Stomach (tissue), 9 donors: ENCODE data around the gene CCDC138. TPM values are rescaled to one million over a fixed set of nuclear protein-coding genes. Genes with fewer than 3 reads are reported as not detected.

Experiments used
- DNase-seq, 2 donors: peaks; one replicate each; pipeline versions ENCODE4 v3.0.0 to v3.0.0-alpha.2; 2013 to 2019
- H3K27ac ChIP-seq, 5 donors: fragments of 200-600 bp in 4 of 5; sonication (generic) in 4 of 5; one replicate each; pipeline ENCODE4 v1.5.1; 2013 to 2019; ENCODE audit warnings: mild to moderate bottlenecking in 1 of 5, moderate library complexity in 1 of 5
- H3K27me3 ChIP-seq, 3 donors: fragments of 200-600 bp; sonication (generic); one replicate each; pipeline ENCODE4 v1.5.1; 2017 to 2019; ENCODE audit warnings: mixed run types in 1 of 3
- H3K36me3 ChIP-seq, 4 donors: fragments of 200-600 bp; sonication (generic); 1 replicate in 3 of 4; 2 replicates in 1 of 4; pipeline ENCODE4 v1.5.1; 2016 to 2019
- H3K4me1 ChIP-seq, 4 donors: fragments of 200-600 bp; sonication (generic); one replicate each; pipeline ENCODE4 v1.5.1; 2016 to 2019
- H3K4me3 ChIP-seq, 4 donors: fragments of 200-600 bp; sonication (generic) in 3 of 4; one replicate each; pipeline ENCODE4 v1.5.1; 2016 to 2019; ENCODE audit warnings: mild to moderate bottlenecking in 1 of 4
- H3K9me3 ChIP-seq, 4 donors: fragments of 200-600 bp; sonication (generic); one replicate each; pipeline ENCODE4 v1.5.1; 2016 to 2019
- EP300 ChIP-seq: sonication (generic); formaldehyde crosslinking; IDR thresholded peaks from one replicate; pipeline ENCODE4 v1.6.1; 2017; ENCODE audit warnings: antibody characterized with exemption
- POLR2A ChIP-seq, 4 donors: fragments of 450-650 bp; IDR thresholded peaks; one replicate each; pipeline ENCODE4 v1.6.1; 2016; ENCODE audit warnings: antibody characterized with exemption in 4 of 4, control low read depth in 2 of 4, mild to moderate bottlenecking in 1 of 4, moderate library complexity in 1 of 4
- POLR2AphosphoS5 ChIP-seq, 3 donors: sonication (generic); formaldehyde crosslinking; IDR thresholded peaks; one replicate each; pipeline ENCODE4 v1.6.1; 2016; ENCODE audit warnings: antibody characterized with exemption in 3 of 3
- WGBS, 5 donors: extraction: QIAGEN DNeasy Blood & Tissue Kit in 3 of 5; methylation state at CpG; one replicate each; pipeline versions ENCODE4 v1.1.5 to v1.1.7; 2013 to 2018; 5-methylcytosine and 5-hydroxymethylcytosine counted together
- intact Hi-C: fragments of 100-400 bp; cut with DNase I; formaldehyde crosslinking; loops from one replicate; pipeline ENCODE4 v1.15.1; 2023; ENCODE audit warnings: low total_unique reads
- polyA plus RNA-seq, 3 donors: library from polyadenylated mRNA; stranded (reverse); fragments of 200-250 nt; gene quantifications; one replicate each; pipeline ENCODE4 v1.2.3, GENCODE V29; 2013
- total RNA-seq, 5 donors: library from RNA; depleted of rRNA; stranded (reverse); fragments of >200 nt; gene quantifications; one replicate each; pipeline versions ENCODE4 v1.1.0 to v1.2.3, GENCODE V29; 2014 to 2016
- TF ChIP-seq, protein P1 (sequence below), 7 experiments: fragments of 450-650 bp in 4 of 7; fragments of 200-600 bp in 3 of 7; sonication (generic) in 3 of 7; IDR thresholded peaks; one replicate each; pipeline ENCODE4 v1.5.1; 2016 to 2019; ENCODE audit warnings: antibody characterized with exemption in 7 of 7, control low read depth in 2 of 7, mild to moderate bottlenecking in 1 of 7
- donor health status: healthy with polysubstance abuse.
- donor health status: Bipolar disorder and iron deficiency.
- donor health status: healthy.

The CCDC138 gene
- total and polyA plus RNA-seq, 8 donors, result 0.29 to 25.4 (median 1.9) TPM

DNA sequence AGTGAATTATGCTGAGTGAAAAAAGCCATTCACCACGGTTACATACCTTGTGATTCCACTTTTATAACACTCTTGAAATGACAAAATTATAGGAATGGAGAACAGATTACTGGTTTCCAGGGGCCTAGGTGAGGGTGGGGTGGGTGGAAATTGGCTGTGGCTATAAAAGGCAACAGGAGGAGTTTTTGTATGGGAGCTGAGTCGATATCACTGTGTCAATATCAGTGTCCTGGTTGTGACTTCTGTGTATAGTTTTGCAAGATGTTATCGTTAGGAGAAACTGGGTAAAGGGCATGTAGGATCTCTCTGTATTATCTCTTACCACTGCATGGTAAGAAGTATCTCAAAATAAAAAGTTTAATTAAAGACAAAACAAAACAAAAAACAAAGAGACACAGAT lies 118.1 kb downstream of the CCDC138 start:
- Histone ChIP-seq H3K4me3 (no peak overlapping the region), H3K9me3 (no peaks in the 10 kb centered on the region), H3K4me1 (peaks cover 0 to 8% (median 0%) of the 10 kb centered on the region in 4 donors), H3K27ac (no peak overlapping the region), H3K36me3 (no peaks in the 10 kb centered on the region), H3K27me3 (no peaks in the 10 kb centered on the region)
- WGBS, 5 donors, result 39 to 57% (median 48%) methylated on average over 3 of the region's 3 CpGs
- no peak for DNase-seq
- intact Hi-C loops, result no loop called here
- no peak for TF ChIP-seq EP300
- no peak for TF ChIP-seq POLR2AphosphoS5 (IDR thresholded peaks at IDR 0.05)
- TF ChIP-seq, protein P1, sequence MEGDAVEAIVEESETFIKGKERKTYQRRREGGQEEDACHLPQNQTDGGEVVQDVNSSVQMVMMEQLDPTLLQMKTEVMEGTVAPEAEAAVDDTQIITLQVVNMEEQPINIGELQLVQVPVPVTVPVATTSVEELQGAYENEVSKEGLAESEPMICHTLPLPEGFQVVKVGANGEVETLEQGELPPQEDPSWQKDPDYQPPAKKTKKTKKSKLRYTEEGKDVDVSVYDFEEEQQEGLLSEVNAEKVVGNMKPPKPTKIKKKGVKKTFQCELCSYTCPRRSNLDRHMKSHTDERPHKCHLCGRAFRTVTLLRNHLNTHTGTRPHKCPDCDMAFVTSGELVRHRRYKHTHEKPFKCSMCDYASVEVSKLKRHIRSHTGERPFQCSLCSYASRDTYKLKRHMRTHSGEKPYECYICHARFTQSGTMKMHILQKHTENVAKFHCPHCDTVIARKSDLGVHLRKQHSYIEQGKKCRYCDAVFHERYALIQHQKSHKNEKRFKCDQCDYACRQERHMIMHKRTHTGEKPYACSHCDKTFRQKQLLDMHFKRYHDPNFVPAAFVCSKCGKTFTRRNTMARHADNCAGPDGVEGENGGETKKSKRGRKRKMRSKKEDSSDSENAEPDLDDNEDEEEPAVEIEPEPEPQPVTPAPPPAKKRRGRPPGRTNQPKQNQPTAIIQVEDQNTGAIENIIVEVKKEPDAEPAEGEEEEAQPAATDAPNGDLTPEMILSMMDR (IDR thresholded peaks at IDR 0.05), result no peak
- no peak for TF ChIP-seq POLR2A (IDR thresholded peaks at IDR 0.05)

DNA sequence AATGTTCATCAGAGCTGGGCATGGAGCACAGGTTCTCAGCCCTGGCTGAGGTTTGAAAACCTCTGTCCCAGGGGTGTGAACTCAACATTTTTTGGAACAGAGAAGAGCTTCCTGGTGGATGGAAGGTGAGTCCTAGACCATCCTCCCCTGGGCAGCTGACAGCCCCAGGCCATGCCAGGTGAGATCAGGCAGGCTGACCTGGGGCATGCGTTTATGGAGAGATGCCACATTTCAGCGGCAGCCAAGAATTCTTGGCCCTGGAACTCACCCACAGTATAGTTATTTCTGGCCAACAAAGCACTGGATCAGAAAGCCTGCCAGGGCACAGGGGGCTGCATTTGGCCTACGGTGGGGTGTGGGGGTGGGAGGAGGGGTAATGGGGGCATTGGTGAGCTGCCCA lies 118.6 kb downstream of the CCDC138 start:
- intact Hi-C loops, result no loop called here
- no peak for TF ChIP-seq EP300
- no peak for TF ChIP-seq POLR2AphosphoS5 (IDR thresholded peaks at IDR 0.05)
- no peak overlapping the region for H3K4me3 ChIP-seq
- H3K4me1 ChIP-seq, result peaks cover 0 to 8% (median 0%) of the 10 kb centered on the region in 4 donors
- no peaks in the 10 kb centered on the region for H3K36me3 ChIP-seq
- WGBS, 5 donors, result 27 to 42% (median 36%) methylated on average over 3 of the region's 3 CpGs
- H3K27ac ChIP-seq, result no peak overlapping the region
- peak in 1 of 2 donors; percentile 38 for DNase-seq
- no peaks in the 10 kb centered on the region for H3K9me3 ChIP-seq
- H3K27me3 ChIP-seq, result no peaks in the 10 kb centered on the region

DNA sequence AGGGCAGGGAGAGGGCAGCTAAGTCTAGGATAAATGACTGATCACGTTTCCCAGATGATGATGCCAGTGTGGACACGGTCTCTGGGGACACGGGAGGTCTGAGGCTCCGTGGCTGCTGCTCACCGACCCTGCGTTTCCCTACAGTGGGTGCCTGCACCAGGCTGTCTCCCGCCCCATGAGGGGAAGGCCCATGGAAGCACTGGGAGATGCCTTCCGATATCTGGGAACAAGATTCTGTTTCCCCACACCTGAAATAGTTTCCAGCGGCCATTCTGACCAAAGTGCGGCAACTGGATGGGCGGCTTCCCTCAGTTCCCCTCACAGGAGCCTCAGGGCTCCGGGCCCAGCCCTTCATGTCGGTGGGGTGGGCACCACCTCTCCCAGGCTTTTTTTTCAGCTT lies 119.3 kb downstream of the CCDC138 start:
- Histone ChIP-seq H3K9me3 (no peaks in the 10 kb centered on the region), H3K4me3 (no peak overlapping the region), H3K4me1 (peaks cover 0 to 8% (median 0%) of the 10 kb centered on the region in 4 donors), H3K27ac (no peak overlapping the region), H3K27me3 (no peaks in the 10 kb centered on the region), H3K36me3 (no peaks in the 10 kb centered on the region)
- intact Hi-C loops, result no loop called here
- DNase-seq, result no peak
- TF ChIP-seq EP300 (no peak), POLR2AphosphoS5 (IDR thresholded peaks at IDR 0.05) (no peak), POLR2A (IDR thresholded peaks at IDR 0.05) (no peak)
- TF ChIP-seq, protein P1 (IDR thresholded peaks at IDR 0.05), result no peak
- 81 to 88% (median 84%) methylated on average over 13 of the region's 13 CpGs for WGBS, 5 donors

DNA sequence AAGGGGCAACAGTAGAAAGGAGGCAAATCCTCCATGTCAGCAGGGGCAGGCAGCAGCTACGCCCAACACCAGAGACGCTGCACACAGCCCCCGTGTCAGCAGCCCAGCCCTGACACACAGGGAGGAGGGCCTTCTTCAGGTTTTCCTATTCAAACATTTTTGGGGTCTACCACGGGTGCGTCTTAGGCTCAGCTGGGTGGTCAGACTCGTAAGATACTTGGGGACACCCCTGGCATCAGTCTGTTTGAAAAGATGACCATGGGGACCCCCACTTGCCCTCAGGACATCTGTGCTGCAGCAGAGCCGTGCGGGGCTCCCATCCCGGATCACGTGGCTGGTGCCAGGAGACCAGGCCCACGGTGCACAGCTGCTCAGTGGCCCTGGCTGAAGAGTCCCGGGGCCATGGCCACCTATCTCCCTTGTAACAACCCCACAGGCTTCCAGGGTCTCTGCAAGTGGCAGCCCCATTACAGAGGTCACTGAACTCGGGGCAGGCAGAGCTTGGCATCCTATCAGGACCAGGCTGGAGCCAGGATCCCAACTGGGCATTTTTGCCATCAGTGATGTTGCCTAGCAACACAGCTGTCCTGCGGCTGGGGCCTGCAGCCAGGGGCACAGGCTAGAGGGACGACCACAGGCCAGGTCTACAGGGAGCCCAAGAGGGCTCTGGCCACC lies 120.0 kb downstream of the CCDC138 start:
- intact Hi-C loops, result no loop called here
- Histone ChIP-seq H3K4me1 (peaks cover 0 to 8% (median 0%) of the 10 kb centered on the region in 4 donors), H3K36me3 (no peaks in the 10 kb centered on the region), H3K27ac (no peak overlapping the region), H3K4me3 (no peak overlapping the region), H3K27me3 (no peaks in the 10 kb centered on the region), H3K9me3 (no peaks in the 10 kb centered on the region)
- no peak for DNase-seq
- WGBS, 5 donors, result 75 to 85% (median 83%) methylated on average over 14 to 15 of the region's 15 CpGs
- TF ChIP-seq POLR2A (IDR thresholded peaks at IDR 0.05) (no peak), POLR2AphosphoS5 (IDR thresholded peaks at IDR 0.05) (no peak), EP300 (no peak)
- TF ChIP-seq, protein P1 (IDR thresholded peaks at IDR 0.05), result no peak
